Activated T-helper 2 cell treated with anti-CD3 and anti-CD28 coated beads, Interferon-gamma antibody, Interleukin-2, Interleukin-4, amounts not matched to agents 10 μg/mL and 5 μg/mL and 100 μg/mL, durations not matched to agents 14 hours and 24 hours and 36 hours (primary cell): ENCODE results near the gene GVQW3. TPM values are rescaled to one million over a fixed set of nuclear protein-coding genes. Genes with fewer than 3 reads are reported as not detected.
"Not testable (repeated sequence)": the region's sequence is repeated elsewhere in the genome, so short reads cannot be mapped to it uniquely, and the experiment has no call there.

ENCODE experiments used
- DNase-seq: peaks from one replicate; pipeline ENCODE4 v3.0.0; 2021; ENCODE audit warnings: low spot score
- H3K27ac Mint-ChIP-seq: one replicate; pipeline ENCODE4 v1.8.0; 2021; ENCODE audit warnings: mixed read lengths
- H3K27me3 Mint-ChIP-seq: one replicate; pipeline ENCODE4 v1.8.0; 2021; ENCODE audit warnings: low read depth, mixed read lengths
- H3K36me3 Mint-ChIP-seq: one replicate; pipeline ENCODE4 v1.8.0; 2021; ENCODE audit warnings: low read depth, mixed read lengths
- H3K4me1 Mint-ChIP-seq: one replicate; pipeline ENCODE4 v1.8.0; 2021; ENCODE audit warnings: low read depth, mixed read lengths
- H3K4me3 Mint-ChIP-seq: one replicate; pipeline ENCODE4 v1.8.0; 2021; ENCODE audit warnings: low read depth, mild to moderate bottlenecking, moderate library complexity, mixed read lengths
- H3K9me3 Mint-ChIP-seq: one replicate; pipeline ENCODE4 v1.8.0; 2021; ENCODE audit warnings: mixed read lengths
- intact Hi-C: fragments of 100-400 bp; cut with micrococcal nuclease; formaldehyde crosslinking; loops from one replicate; pipeline ENCODE4 v1.15.1; 2023
- total RNA-seq: library from RNA; stranded (reverse); gene quantifications from 2 replicates; pipeline ENCODE4 v1.2.3, GENCODE V29; 2022

GVQW3 gene
- total RNA-seq, 1 donor from 2014 or later, result 4.4 TPM

- H3K9me3 Mint-ChIP-seq, result no peaks in the 10 kb centered on the region
- H3K4me1 Mint-ChIP-seq, result no peaks in the 10 kb centered on the region
- DNase-seq, result no peak
- H3K27ac Mint-ChIP-seq, result no peak overlapping the region
- intact Hi-C loops, result no loop called here
- H3K27me3 Mint-ChIP-seq, result no peaks in the 10 kb centered on the region
- no peak overlapping the region for H3K4me3 Mint-ChIP-seq
- H3K36me3 Mint-ChIP-seq, result no peaks in the 10 kb centered on the region
These were observed 11.7 kb downstream of the GVQW3 start for GRCh38 chr11:76392870-76393269.

- Mint-ChIP-seq H3K9me3 (no peaks in the 10 kb centered on the region), H3K4me1 (no peaks in the 10 kb centered on the region), H3K27me3 (no peaks in the 10 kb centered on the region), H3K4me3 (no peak overlapping the region), H3K36me3 (no peaks in the 10 kb centered on the region), H3K27ac (no peak overlapping the region)
- DNase-seq, result no peak
- intact Hi-C loops, result no loop called here
These were observed 13.3 kb downstream of the GVQW3 start for GRCh38 chr11:76394411-76394810.

- Mint-ChIP-seq H3K27ac (no peak overlapping the region), H3K27me3 (no peaks in the 10 kb centered on the region), H3K36me3 (no peaks in the 10 kb centered on the region), H3K4me3 (no peak overlapping the region), H3K9me3 (no peaks in the 10 kb centered on the region), H3K4me1 (no peaks in the 10 kb centered on the region)
- intact Hi-C loops, result no loop called here
- DNase-seq, result no peak
These were observed 14.2 kb downstream of the GVQW3 start for GRCh38 chr11:76395296-76395695.

GRCh38 chr11:76397383-76397782 is 16.3 kb downstream of the GVQW3 start:
- Mint-ChIP-seq H3K4me1 (no peaks in the 10 kb centered on the region), H3K9me3 (no peaks in the 10 kb centered on the region), H3K36me3 (no peaks in the 10 kb centered on the region), H3K27me3 (no peaks in the 10 kb centered on the region), H3K4me3 (no peak overlapping the region), H3K27ac (no peak overlapping the region)
- no peak for DNase-seq
- intact Hi-C loops, result no loop called here

- Mint-ChIP-seq H3K4me1 (no peaks in the 10 kb centered on the region), H3K4me3 (no peak overlapping the region), H3K9me3 (no peaks in the 10 kb centered on the region), H3K36me3 (no peaks in the 10 kb centered on the region), H3K27ac (no peak overlapping the region), H3K27me3 (no peaks in the 10 kb centered on the region)
- DNase-seq, result no peak
- intact Hi-C loops, result no loop called here
These were observed 19.8 kb downstream of the GVQW3 start for GRCh38 chr11:76400967-76401366.

GRCh38 chr11:76401484-76401883 is 20.4 kb downstream of the GVQW3 start:
- H3K36me3 Mint-ChIP-seq, H3K4me3 Mint-ChIP-seq, H3K27ac Mint-ChIP-seq, H3K27me3 Mint-ChIP-seq, H3K4me1 Mint-ChIP-seq, DNase-seq, intact Hi-C loops, H3K9me3 Mint-ChIP-seq: not testable (repeated sequence)

GRCh38 chr11:76406359-76406758 is 25.2 kb downstream of the GVQW3 start:
- intact Hi-C loops, result no loop called here
- Mint-ChIP-seq H3K4me1 (peaks cover 2% of the 10 kb centered on the region), H3K36me3 (no peaks in the 10 kb centered on the region), H3K27ac (no peak overlapping the region), H3K4me3 (no peak overlapping the region), H3K27me3 (no peaks in the 10 kb centered on the region), H3K9me3 (no peaks in the 10 kb centered on the region)
- no peak for DNase-seq

GRCh38 chr11:76408171-76408965 is 27.2 kb downstream of the GVQW3 start:
- no peak overlapping the region for H3K4me3 Mint-ChIP-seq
- peaks cover 7% of the 10 kb centered on the region for H3K27me3 Mint-ChIP-seq
- H3K36me3 Mint-ChIP-seq, result no peaks in the 10 kb centered on the region
- intact Hi-C loops, result no loop called here
- no peak overlapping the region for H3K27ac Mint-ChIP-seq
- no peaks in the 10 kb centered on the region for H3K9me3 Mint-ChIP-seq
- peaks cover 2% of the 10 kb centered on the region for H3K4me1 Mint-ChIP-seq
- DNase-seq, result no peak

GRCh38 chr11:76410851-76411357 is 29.8 kb downstream of the GVQW3 start:
- Mint-ChIP-seq H3K9me3 (no peaks in the 10 kb centered on the region), H3K27ac (no peak overlapping the region), H3K4me3 (no peak overlapping the region), H3K4me1 (peaks cover 2% of the 10 kb centered on the region), H3K27me3 (peaks cover 15% of the 10 kb centered on the region), H3K36me3 (no peaks in the 10 kb centered on the region)
- DNase-seq, result no peak
- intact Hi-C loops, result no loop called here

GRCh38 chr11:76415073-76415472 is 34.0 kb downstream of the GVQW3 start:
- Mint-ChIP-seq H3K9me3 (no peaks in the 10 kb centered on the region), H3K27me3 (peaks cover 29% of the 10 kb centered on the region), H3K36me3 (no peaks in the 10 kb centered on the region), H3K4me1 (peaks cover 2% of the 10 kb centered on the region), H3K27ac (no peak overlapping the region), H3K4me3 (no peak overlapping the region)
- no peak for DNase-seq
- intact Hi-C loops, result no loop called here

GRCh38 chr11:76419896-76420295 is 38.8 kb downstream of the GVQW3 start:
- intact Hi-C loops, result no loop called here
- Mint-ChIP-seq H3K4me1 (peaks cover 10% of the 10 kb centered on the region), H3K27ac (no peak overlapping the region), H3K9me3 (no peaks in the 10 kb centered on the region), H3K36me3 (no peaks in the 10 kb centered on the region), H3K27me3 (peaks cover 14% of the 10 kb centered on the region), H3K4me3 (no peak overlapping the region)
- DNase-seq, result no peak

- no peak for DNase-seq
- intact Hi-C loops, result no loop called here
- H3K9me3 Mint-ChIP-seq, result no peaks in the 10 kb centered on the region
- H3K4me1 Mint-ChIP-seq, result peaks cover 12% of the 10 kb centered on the region
- no peaks in the 10 kb centered on the region for H3K36me3 Mint-ChIP-seq
- H3K4me3 Mint-ChIP-seq, result no peak overlapping the region
- H3K27me3 Mint-ChIP-seq, result peaks cover 8% of the 10 kb centered on the region
- no peak overlapping the region for H3K27ac Mint-ChIP-seq
These were observed 43.3 kb downstream of the GVQW3 start for GRCh38 chr11:76424379-76424778.

- H3K4me1 Mint-ChIP-seq, result peaks cover 12% of the 10 kb centered on the region
- peak overlapping the region; percentile 5 for H3K27ac Mint-ChIP-seq
- H3K9me3 Mint-ChIP-seq, result no peaks in the 10 kb centered on the region
- no peak for DNase-seq
- no peak overlapping the region for H3K4me3 Mint-ChIP-seq
- H3K36me3 Mint-ChIP-seq, result no peaks in the 10 kb centered on the region
- peaks cover 11% of the 10 kb centered on the region for H3K27me3 Mint-ChIP-seq
- intact Hi-C loops, result no loop called here
These were observed 43.8 kb downstream of the GVQW3 start for GRCh38 chr11:76424891-76425290.
